GM12891 (cell line): Measurements from ENCODE around the gene NAALADL2.

Source experiments
- POLR2A ChIP-seq: IDR thresholded peaks from 2 replicates; pipeline ENCODE4 v1.6.1; 2011; ENCODE audit warnings: low read depth, low read length, control low read depth
- POLR2AphosphoS5 ChIP-seq: IDR thresholded peaks from 2 replicates; pipeline ENCODE4 v1.6.1; 2011; ENCODE audit warnings: low read depth, low read length, control low read depth
- SPI1 ChIP-seq: IDR thresholded peaks from 2 replicates; pipeline ENCODE4 v1.6.1; 2011; ENCODE audit warnings: low read depth, low read length, control low read depth
- TAF1 ChIP-seq: IDR thresholded peaks from 2 replicates; pipeline ENCODE4 v1.6.1; 2011; ENCODE audit warnings: low read depth, low read length, control low read depth

- TF ChIP-seq POLR2A (no peak), SPI1 (no peak), TAF1 (no peak), POLR2AphosphoS5 (no peak)
Observed at GRCh38 chr3:175077216-175077615, 218.1 kb downstream of the NAALADL2 start.
